Measurements from ENCODE around the gene PITPNM2. TPM values are rescaled to one million over a fixed set of nuclear protein-coding genes. Genes with fewer than 3 reads are reported as not detected.

Gene PITPNM2
- total RNA-seq, 4 donors from 2014 or later = 1.0 to 16.2 (median 3.3) TPM

GRCh38 chr12:123151457-123152454 lies 866 bp upstream of the PITPNM2 start:
- TF ChIP-seq CTCF (IDR thresholded peaks at IDR 0.05; ENCODE audit: low read depth) = no peak

- TF ChIP-seq CTCF (IDR thresholded peaks at IDR 0.05; ENCODE audit: low read depth) = no peak
Measured at GRCh38 chr12:123150275-123150743, 581 bp downstream of the PITPNM2 start.

- TF ChIP-seq CTCF (IDR thresholded peaks at IDR 0.05; ENCODE audit: low read depth) = no peak
Measured at GRCh38 chr12:123149501-123150274, 1.2 kb downstream of the PITPNM2 start.

GRCh38 chr12:123149088-123149487 lies 1.8 kb downstream of the PITPNM2 start:
- no peak for TF ChIP-seq CTCF (IDR thresholded peaks at IDR 0.05; ENCODE audit: low read depth)

GRCh38 chr12:123148655-123149054 lies 2.2 kb downstream of the PITPNM2 start:
- TF ChIP-seq CTCF (IDR thresholded peaks at IDR 0.05; ENCODE audit: low read depth) = no peak

GRCh38 chr12:123148223-123148622 lies 2.7 kb downstream of the PITPNM2 start:
- no peak for TF ChIP-seq CTCF (IDR thresholded peaks at IDR 0.05; ENCODE audit: low read depth)

GRCh38 chr12:123145211-123145610 lies 5.7 kb downstream of the PITPNM2 start:
- TF ChIP-seq CTCF (IDR thresholded peaks at IDR 0.05; ENCODE audit: low read depth) = no peak

Data from subcutaneous adipose tissue (tissue), 4 donors.